Thyroid gland (tissue), 4 donors: ENCODE data around the gene DUSP22. TPM values are rescaled to one million over a fixed set of nuclear protein-coding genes. Genes with fewer than 3 reads are reported as not detected.

ENCODE experiments used
- DNase-seq, 2 donors: peaks; one replicate each; pipeline ENCODE4 v3.0.0-alpha.2; 2019
- H3K27ac ChIP-seq, 3 donors: fragments of 200-600 bp; sonication (generic); 1 replicate in 2 of 3; 2 replicates in 1 of 3; pipeline ENCODE4 v1.5.1; 2016 to 2019; ENCODE audit warnings: mild to moderate bottlenecking in 1 of 3, moderate library complexity in 1 of 3
- H3K27me3 ChIP-seq: fragments of 200-600 bp; sonication (generic); one replicate; pipeline ENCODE4 v1.5.1; 2019
- H3K36me3 ChIP-seq, 2 donors: fragments of 200-600 bp; sonication (generic); one replicate each; pipeline ENCODE4 v1.5.1; 2016 to 2019
- H3K4me1 ChIP-seq, 2 donors: fragments of 200-600 bp; sonication (generic); one replicate each; pipeline ENCODE4 v1.5.1; 2017 to 2019
- H3K4me3 ChIP-seq, 3 donors: fragments of 200-600 bp; sonication (generic); replicated peaks in 1 of 3; 1 replicate in 2 of 3; 2 replicates in 1 of 3; pipeline ENCODE4 v1.5.1; 2016; ENCODE audit warnings: mild to moderate bottlenecking in 1 of 3
- H3K9me3 ChIP-seq: fragments of 200-600 bp; sonication (generic); one replicate; pipeline ENCODE4 v1.5.1; 2017
- POLR2A ChIP-seq, 2 donors: fragments of 450-650 bp; IDR thresholded peaks; one replicate each; pipeline ENCODE4 v1.6.1; 2017; ENCODE audit warnings: antibody characterized with exemption in 2 of 2, mild to moderate bottlenecking in 2 of 2, moderate library complexity in 1 of 2
- WGBS, 2 donors: methylation state at CpG; one replicate each; pipeline ENCODE4 v1.1.5; 2017; 5-methylcytosine and 5-hydroxymethylcytosine counted together
- intact Hi-C: fragments of 100-400 bp; cut with DNase I; formaldehyde crosslinking; loops from one replicate; pipeline ENCODE4 v1.15.1; 2023
- total RNA-seq, 4 donors: library from RNA; depleted of rRNA; stranded (reverse); fragments of >200 nt; gene quantifications; one replicate each; pipeline ENCODE4 v1.2.3, GENCODE V29; 2016
- TF ChIP-seq, protein P1 (sequence below), 6 experiments: fragments of 200-600 bp in 3 of 6; fragments of 450-650 bp in 3 of 6; sonication (generic) in 3 of 6; IDR thresholded peaks; one replicate each; pipeline ENCODE4 v1.5.1; 2016 to 2019; ENCODE audit warnings: antibody characterized with exemption in 6 of 6, mild to moderate bottlenecking in 2 of 6, inconsistent platforms in 1 of 6, moderate library complexity in 1 of 6

The DUSP22 gene
- total RNA-seq, 4 donors from 2014 or later, result 40.4 to 68.8 (median 59.4) TPM

DNA sequence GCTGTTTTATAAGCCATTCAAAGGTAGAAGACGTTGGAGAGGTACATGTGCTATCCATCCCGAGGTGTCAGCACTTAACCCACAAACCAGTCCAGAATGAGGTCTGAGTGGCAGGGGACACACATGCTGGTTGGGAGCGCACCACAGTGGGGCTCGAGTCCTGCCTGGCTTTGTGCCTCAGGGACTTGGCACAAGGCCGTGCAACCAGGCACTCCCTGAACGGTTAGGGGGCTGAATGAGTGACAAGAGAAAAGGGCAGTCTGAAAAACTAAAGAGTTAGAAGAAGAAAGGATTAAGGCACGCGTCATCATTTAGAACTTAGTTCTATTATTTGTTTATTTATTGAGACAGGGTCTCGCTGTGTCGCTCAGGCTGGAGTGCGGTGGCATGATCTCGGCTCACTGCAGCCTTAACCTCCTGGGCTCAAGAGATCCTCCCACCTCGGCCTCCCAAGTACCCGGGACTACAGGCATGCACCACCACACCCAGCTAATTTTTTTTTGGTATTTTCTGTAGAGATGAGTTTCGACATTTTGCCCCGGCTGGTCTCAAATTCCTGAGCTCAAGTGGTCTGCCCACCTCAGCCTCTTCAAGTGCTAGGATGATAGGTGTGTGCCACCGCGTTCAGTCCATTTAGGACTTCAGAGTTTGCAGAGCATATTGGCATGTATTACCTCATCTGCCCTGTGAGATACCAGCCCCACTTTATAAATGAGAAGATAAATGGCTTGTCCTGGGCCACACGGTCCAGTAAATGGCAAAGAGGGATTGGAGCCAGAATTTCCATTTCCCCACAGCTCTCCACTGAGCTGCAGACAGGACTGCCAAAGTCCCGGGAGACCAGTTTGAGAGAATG, 51.9 kb downstream of the DUSP22 start:
- Histone ChIP-seq H3K27ac (no peak overlapping the region), H3K4me1 (no peaks in the 10 kb centered on the region), H3K4me3 (no peak overlapping the region), H3K36me3 (peaks cover 5 to 8% of the 10 kb centered on the region in 2 donors), H3K9me3 (no peaks in the 10 kb centered on the region), H3K27me3 (no peaks in the 10 kb centered on the region)
- 84 to 86% methylated on average over 20 of the region's 20 CpGs for WGBS, 2 donors
- no peak for TF ChIP-seq POLR2A (IDR thresholded peaks at IDR 0.05)
- TF ChIP-seq, protein P1, sequence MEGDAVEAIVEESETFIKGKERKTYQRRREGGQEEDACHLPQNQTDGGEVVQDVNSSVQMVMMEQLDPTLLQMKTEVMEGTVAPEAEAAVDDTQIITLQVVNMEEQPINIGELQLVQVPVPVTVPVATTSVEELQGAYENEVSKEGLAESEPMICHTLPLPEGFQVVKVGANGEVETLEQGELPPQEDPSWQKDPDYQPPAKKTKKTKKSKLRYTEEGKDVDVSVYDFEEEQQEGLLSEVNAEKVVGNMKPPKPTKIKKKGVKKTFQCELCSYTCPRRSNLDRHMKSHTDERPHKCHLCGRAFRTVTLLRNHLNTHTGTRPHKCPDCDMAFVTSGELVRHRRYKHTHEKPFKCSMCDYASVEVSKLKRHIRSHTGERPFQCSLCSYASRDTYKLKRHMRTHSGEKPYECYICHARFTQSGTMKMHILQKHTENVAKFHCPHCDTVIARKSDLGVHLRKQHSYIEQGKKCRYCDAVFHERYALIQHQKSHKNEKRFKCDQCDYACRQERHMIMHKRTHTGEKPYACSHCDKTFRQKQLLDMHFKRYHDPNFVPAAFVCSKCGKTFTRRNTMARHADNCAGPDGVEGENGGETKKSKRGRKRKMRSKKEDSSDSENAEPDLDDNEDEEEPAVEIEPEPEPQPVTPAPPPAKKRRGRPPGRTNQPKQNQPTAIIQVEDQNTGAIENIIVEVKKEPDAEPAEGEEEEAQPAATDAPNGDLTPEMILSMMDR (IDR thresholded peaks at IDR 0.05), result no peak
- intact Hi-C loops, result no loop called here
- no peak for DNase-seq

DNA sequence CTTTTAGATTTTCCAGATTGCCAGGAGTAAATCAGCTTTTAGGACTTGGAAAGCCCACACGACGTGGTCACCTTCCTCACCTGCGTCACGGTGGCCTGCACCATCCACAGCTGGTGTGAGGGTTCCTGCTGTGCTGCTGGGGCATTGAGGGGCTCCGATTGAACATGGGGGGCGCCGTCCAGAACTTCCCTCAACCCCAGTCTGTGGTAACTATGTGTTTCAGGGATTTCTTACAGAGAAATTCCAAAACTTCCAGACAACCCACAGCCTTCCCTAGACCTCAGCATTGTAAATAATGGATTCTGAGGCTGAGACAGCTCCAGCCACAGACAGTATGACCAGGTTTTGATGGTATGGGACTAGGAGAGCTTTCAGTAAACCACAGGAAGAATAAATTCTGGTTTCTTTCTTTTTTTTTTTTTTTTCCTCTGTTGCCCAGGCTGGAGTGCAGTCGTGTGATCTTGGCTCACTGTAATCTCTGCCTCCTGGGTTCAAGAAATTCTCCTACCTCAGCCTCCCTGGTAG, 52.6 kb downstream of the DUSP22 start:
- intact Hi-C loops, result no loop called here
- 69 to 78% methylated on average over 8 of the region's 8 CpGs for WGBS, 2 donors
- no peak overlapping the region for H3K27ac ChIP-seq

DNA sequence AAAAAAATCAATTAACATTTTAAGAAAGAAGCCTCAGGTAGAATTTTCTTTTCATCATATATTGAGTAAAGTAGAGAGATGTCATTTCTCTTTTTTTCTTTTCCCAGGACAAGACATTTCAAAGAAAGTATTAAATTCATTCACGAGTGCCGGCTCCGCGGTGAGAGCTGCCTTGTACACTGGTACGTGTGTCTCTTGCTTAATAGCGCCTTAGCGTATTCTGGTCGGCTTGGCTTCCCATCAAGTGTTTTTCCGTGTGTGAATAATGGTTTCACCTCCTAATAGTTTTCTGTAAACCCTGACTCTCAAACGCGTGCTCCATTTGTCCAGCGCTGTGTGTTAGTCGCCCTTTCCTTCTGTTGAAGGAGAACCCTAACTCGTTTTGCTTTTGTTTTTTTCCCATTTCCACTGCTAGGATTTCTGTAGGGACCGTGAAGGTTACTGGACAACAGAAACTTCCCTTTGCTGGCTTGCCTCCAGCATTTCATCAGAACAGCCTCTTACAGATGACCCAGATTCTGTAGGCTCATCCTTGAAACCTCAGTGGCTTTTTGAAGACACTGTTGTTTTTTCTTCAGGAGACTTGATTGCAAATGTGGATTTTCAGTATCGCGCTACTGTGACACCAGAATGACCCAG, 53.6 kb downstream of the DUSP22 start:
- no peak for DNase-seq
- no peaks in the 10 kb centered on the region for H3K9me3 ChIP-seq
- TF ChIP-seq POLR2A (IDR thresholded peaks at IDR 0.05), result no peak
- TF ChIP-seq, protein P1 (IDR thresholded peaks at IDR 0.05), result no peak
- peaks cover 12% of the 10 kb centered on the region in 2 donors for H3K36me3 ChIP-seq
- H3K4me3 ChIP-seq, result no peak overlapping the region
- intact Hi-C loops, result no loop called here
- no peaks in the 10 kb centered on the region for H3K27me3 ChIP-seq
- H3K4me1 ChIP-seq, result no peaks in the 10 kb centered on the region
- WGBS, 2 donors, result 87 to 88% methylated on average over 17 of the region's 17 CpGs
- H3K27ac ChIP-seq, result no peak overlapping the region

More for the DNA sequence above, 52.6 kb downstream of the DUSP22 start:
- H3K4me3 ChIP-seq, result no peak overlapping the region
- H3K27me3 ChIP-seq, result no peaks in the 10 kb centered on the region
- peaks cover 11 to 12% of the 10 kb centered on the region in 2 donors for H3K36me3 ChIP-seq
- TF ChIP-seq POLR2A (IDR thresholded peaks at IDR 0.05), result no peak
- TF ChIP-seq, protein P1 (IDR thresholded peaks at IDR 0.05), result no peak
- DNase-seq, result no peak
- H3K4me1 ChIP-seq, result no peaks in the 10 kb centered on the region
- H3K9me3 ChIP-seq, result no peaks in the 10 kb centered on the region

DNA sequence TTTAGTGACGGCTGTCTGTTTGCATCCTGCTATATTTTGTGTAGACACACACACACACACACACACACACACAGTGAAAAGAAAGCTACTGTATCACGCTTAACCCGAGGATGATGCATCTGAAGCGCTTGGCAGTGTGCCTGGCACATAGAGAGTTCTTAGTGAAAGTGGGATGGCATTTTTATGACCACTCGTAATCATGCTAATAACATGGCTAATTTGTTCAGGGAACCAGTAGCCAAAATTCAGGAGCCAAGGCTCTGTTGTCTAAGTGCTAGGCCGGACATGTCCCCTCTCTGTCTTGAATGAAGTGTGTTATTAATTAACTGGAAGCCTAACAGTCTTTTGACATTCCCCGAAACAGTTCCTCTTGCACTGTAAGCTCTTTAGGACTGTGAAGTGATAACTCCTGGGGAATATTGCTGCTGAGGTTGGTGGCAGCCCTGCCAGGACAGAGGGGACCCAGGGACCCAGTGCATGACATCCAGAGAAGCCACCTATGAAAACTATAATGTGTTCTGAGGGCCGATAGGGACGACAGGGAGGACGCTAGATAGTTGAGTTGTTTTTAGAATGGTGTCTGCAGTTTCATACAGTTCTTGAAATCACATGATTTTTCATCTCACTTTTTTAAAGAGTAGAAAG, 54.2 kb downstream of the DUSP22 start:
- no peaks in the 10 kb centered on the region for H3K9me3 ChIP-seq
- no peak overlapping the region for H3K4me3 ChIP-seq
- DNase-seq, result no peak
- H3K36me3 ChIP-seq, result peaks cover 12% of the 10 kb centered on the region in 2 donors
- TF ChIP-seq, protein P1 (IDR thresholded peaks at IDR 0.05), result no peak
- no peak for TF ChIP-seq POLR2A (IDR thresholded peaks at IDR 0.05)
- no peak overlapping the region for H3K27ac ChIP-seq
- intact Hi-C loops, result no loop called here
- 82 to 84% methylated on average over 10 of the region's 10 CpGs for WGBS, 2 donors
- no peaks in the 10 kb centered on the region for H3K4me1 ChIP-seq
- H3K27me3 ChIP-seq, result no peaks in the 10 kb centered on the region
